Measurements from ENCODE around the gene ROBO1. TPM values are rescaled to one million over a fixed set of nuclear protein-coding genes. Genes with fewer than 3 reads are reported as not detected.

ROBO1 gene
- total RNA-seq, 1 donor from 2014 or later, result 3.1 TPM

DNA sequence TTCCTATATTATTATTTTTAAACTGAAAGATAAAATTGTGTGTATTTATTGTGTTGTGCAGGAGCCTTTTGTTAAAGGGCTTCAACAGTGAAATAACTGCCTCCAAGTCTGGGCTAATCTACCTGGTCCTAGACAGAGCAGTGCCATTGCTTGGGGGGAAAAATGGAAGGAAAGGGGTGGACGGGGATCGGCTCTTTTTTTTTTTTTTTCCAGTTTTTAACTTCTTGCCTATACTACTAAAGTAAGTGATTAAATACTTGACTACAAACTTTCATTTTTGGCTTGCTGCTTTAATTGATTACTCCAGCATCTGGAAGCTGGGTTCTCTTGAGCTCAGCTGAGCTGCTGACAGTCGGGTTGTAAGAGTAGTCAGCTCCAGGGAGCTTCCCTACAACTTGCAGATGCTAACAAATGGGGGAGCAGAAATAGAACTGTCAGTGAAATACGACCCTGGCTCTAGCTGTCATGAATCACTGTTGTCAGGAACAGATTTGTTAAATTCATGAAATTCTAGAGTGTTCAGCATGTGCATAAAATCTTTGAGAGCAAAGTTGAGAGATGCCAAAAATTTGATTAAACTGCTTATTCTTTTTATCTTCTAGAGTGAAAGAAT lies 276.7 kb downstream of the ROBO1 start:
- TF ChIP-seq, protein P1, sequence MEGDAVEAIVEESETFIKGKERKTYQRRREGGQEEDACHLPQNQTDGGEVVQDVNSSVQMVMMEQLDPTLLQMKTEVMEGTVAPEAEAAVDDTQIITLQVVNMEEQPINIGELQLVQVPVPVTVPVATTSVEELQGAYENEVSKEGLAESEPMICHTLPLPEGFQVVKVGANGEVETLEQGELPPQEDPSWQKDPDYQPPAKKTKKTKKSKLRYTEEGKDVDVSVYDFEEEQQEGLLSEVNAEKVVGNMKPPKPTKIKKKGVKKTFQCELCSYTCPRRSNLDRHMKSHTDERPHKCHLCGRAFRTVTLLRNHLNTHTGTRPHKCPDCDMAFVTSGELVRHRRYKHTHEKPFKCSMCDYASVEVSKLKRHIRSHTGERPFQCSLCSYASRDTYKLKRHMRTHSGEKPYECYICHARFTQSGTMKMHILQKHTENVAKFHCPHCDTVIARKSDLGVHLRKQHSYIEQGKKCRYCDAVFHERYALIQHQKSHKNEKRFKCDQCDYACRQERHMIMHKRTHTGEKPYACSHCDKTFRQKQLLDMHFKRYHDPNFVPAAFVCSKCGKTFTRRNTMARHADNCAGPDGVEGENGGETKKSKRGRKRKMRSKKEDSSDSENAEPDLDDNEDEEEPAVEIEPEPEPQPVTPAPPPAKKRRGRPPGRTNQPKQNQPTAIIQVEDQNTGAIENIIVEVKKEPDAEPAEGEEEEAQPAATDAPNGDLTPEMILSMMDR (IDR thresholded peaks at IDR 0.05), result no peak
- intact Hi-C loops (cut with micrococcal nuclease), result no loop called here
- CTCF ChIA-PET, result no interaction called here

DNA sequence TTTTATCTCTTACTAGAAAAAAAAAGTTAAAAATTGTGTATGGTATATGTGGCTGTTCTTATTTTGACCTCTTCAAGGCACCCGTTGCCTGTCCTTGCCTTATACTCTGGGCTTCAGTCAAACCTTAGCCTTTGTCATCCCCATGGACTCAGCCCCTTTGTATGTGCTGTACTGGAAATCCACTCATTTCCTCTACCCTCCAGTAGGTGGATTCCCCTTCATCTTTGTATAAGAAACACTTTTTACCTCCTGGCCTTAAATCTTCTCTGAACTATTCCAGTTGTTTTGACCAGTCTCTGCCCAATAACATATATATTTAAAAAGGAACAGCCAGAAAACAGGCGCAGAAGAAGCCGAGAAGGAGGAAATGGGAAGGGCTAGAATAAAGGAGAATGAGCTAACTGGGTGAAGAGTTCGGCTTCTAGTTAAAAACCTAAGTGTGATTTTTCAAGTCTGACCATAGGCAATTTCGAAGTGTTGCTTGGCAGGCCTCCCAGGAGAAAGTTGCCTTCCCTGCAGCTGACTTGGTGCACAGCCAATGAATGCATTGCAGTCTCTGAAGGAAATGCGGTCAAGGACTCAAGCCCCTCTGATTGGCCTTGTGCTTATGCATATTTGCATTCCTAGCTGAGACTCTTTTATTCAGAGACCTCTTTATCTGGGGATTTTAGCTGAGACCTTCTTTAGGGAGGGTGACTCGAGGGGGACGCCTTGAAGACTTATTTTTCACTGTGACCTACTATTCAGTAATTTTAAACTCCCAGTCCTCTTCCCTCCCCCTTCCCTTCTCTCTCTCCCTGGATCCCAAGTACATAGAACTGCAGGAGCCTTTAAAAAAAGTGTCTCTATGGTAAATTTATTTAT lies 277.4 kb downstream of the ROBO1 start:
- H3K4me3 Mint-ChIP-seq, result no peak overlapping the region
- TF ChIP-seq, protein P1 (IDR thresholded peaks at IDR 0.05), result no peak
- no peak overlapping the region for H3K27ac Mint-ChIP-seq
- ChIA-PET CTCF (no interaction called here), POLR2A (no interaction called here)
- no peak for DNase-seq
- H3K27me3 Mint-ChIP-seq, result no peaks in the 10 kb centered on the region
- intact Hi-C loops (cut with micrococcal nuclease), result no loop called here
- H3K4me1 Mint-ChIP-seq, result no peaks in the 10 kb centered on the region
- H3K9me3 Mint-ChIP-seq, result no peaks in the 10 kb centered on the region
- no peak for ATAC-seq (ENCODE audit: low read depth)
- H3K36me3 Mint-ChIP-seq (ENCODE audit: low read depth), result no peaks in the 10 kb centered on the region

More for the DNA sequence above, 276.7 kb downstream of the ROBO1 start:
- POLR2A ChIA-PET, result no interaction called here
- ATAC-seq (ENCODE audit: low read depth) (no peak), DNase-seq (no peak)
- Mint-ChIP-seq H3K36me3 (ENCODE audit: low read depth) (no peaks in the 10 kb centered on the region), H3K9me3 (no peaks in the 10 kb centered on the region), H3K4me1 (no peaks in the 10 kb centered on the region), H3K27ac (no peak overlapping the region), H3K27me3 (no peaks in the 10 kb centered on the region), H3K4me3 (no peak overlapping the region)

DNA sequence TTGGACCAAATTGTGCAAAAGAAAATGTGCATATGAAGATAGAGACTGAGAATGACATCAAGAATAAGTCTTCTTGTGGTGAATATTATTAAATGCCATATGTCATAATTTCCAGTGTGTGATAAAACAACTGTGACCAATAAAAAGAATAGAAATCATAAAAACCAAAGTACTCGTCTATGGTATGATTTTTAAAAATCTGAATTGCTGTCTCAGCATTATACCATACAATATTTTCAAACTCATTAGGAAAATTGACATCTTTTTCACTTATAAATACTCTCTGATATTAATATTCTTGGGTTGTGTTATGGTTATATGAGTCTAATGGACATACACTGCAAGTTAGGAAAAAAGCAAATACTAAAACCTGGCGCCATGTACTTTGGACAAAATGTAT lies 279.4 kb downstream of the ROBO1 start:
- ChIA-PET CTCF (no interaction called here), POLR2A (no interaction called here)
- H3K4me3 Mint-ChIP-seq, result no peak overlapping the region
- TF ChIP-seq, protein P1 (IDR thresholded peaks at IDR 0.05), result no peak
- no peaks in the 10 kb centered on the region for H3K36me3 Mint-ChIP-seq (ENCODE audit: low read depth)
- intact Hi-C loops (cut with micrococcal nuclease), result no loop called here
- DNase-seq, result no peak
- H3K27me3 Mint-ChIP-seq, result no peaks in the 10 kb centered on the region
- no peak overlapping the region for H3K27ac Mint-ChIP-seq
- no peaks in the 10 kb centered on the region for H3K9me3 Mint-ChIP-seq
- H3K4me1 Mint-ChIP-seq, result no peaks in the 10 kb centered on the region
- no peak for ATAC-seq (ENCODE audit: low read depth)

DNA sequence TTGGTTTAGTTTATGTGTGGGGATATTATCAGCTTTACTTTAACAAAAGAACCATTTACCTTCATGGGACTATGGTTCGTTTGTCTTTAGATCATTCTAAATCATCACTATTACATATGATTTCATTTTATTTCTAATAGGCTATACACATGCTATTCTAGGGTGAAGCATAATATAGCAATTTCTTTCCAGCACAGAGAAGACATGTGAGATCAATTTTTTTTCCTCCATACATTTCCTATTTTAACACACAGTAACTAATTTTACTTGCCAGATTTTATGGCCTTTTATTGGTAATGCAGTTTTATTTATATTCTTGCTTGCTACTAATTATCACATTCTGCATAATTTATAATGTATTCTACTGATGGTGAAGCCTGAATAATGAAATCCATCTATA lies 287.1 kb downstream of the ROBO1 start:
- peaks cover 11% of the 10 kb centered on the region for H3K9me3 Mint-ChIP-seq
- no peaks in the 10 kb centered on the region for H3K36me3 Mint-ChIP-seq (ENCODE audit: low read depth)
- no peaks in the 10 kb centered on the region for H3K27me3 Mint-ChIP-seq
- ChIA-PET POLR2A (no interaction called here), CTCF (no interaction called here)
- DNase-seq (no peak), ATAC-seq (ENCODE audit: low read depth) (no peak)
- H3K4me3 Mint-ChIP-seq, result no peak overlapping the region
- TF ChIP-seq, protein P1 (IDR thresholded peaks at IDR 0.05), result no peak
- H3K27ac Mint-ChIP-seq, result no peak overlapping the region
- no peaks in the 10 kb centered on the region for H3K4me1 Mint-ChIP-seq
- intact Hi-C loops (cut with micrococcal nuclease), result no loop called here

DNA sequence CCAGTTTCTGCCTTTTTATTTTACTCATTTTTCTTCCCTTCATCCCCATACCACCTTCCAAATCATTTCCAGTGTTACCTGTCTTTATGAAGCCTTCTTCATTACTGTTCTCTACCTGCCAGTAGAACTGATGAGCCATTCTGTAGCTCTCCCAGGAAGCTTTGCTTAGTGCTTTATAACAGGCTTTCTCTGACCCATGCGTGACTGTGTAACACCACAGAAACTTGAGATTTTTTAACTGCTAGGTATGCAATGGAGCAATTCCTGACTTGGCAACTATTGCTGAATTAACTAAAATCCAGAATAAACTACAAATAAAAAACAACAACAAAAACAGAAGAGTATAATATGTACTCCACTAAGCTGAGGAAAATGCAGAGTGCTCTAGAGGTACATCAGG lies 289.2 kb downstream of the ROBO1 start:
- intact Hi-C loops (cut with micrococcal nuclease), result no loop called here
- H3K27me3 Mint-ChIP-seq, result no peaks in the 10 kb centered on the region
- H3K4me3 Mint-ChIP-seq, result no peak overlapping the region
- ATAC-seq (ENCODE audit: low read depth), result no peak
- TF ChIP-seq, protein P1 (IDR thresholded peaks at IDR 0.05), result no peak
- H3K27ac Mint-ChIP-seq, result no peak overlapping the region
- ChIA-PET CTCF (no interaction called here), POLR2A (no interaction called here)
- H3K36me3 Mint-ChIP-seq (ENCODE audit: low read depth), result no peaks in the 10 kb centered on the region
- H3K4me1 Mint-ChIP-seq, result no peaks in the 10 kb centered on the region
- no peak for DNase-seq
- H3K9me3 Mint-ChIP-seq, result peaks cover 11% of the 10 kb centered on the region

Data from activated B cell treated with CpG ODN at 0.5 μM for 24 hours (primary cell).